C4-2B (cell line): ENCODE measurements around the gene FOLR3.

ENCODE experiments used
- ZFX ChIP-seq: fragments of 450-650 bp; IDR thresholded peaks from 2 replicates; pipeline ENCODE4 v1.6.1; 2017
- TF ChIP-seq, protein P1 (sequence below): fragments of 450-650 bp; conservative IDR thresholded peaks from 2 replicates; pipeline ENCODE4 v1.5.1; 2017; ENCODE audit warnings: mild to moderate bottlenecking

DNA sequence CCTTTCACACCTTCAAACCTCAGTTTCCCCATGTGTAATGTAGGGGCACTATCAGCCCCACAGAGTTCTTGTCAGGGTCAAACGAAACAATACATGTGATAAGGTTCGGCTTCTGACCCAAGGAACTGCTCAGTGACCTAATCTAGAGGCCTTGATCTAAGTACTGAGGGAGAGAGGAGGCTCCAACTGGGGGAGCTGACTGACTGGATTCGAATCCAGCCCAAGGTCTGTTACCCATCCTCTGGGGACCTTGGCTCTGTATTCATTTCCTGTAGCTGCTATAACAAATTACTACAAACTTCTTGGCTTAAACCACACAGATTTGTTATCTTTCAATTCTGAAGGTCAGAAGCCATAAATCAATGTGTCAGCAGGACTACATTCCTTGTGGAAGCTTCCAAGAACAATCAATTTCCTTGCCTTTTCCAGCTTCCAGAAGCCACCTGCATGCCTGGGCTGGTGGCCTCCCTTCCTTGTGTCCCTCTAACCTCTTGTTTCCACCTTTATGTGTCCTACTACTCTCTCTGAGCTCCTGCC, 12.3 kb upstream of the FOLR3 start:
- TF ChIP-seq, protein P1, sequence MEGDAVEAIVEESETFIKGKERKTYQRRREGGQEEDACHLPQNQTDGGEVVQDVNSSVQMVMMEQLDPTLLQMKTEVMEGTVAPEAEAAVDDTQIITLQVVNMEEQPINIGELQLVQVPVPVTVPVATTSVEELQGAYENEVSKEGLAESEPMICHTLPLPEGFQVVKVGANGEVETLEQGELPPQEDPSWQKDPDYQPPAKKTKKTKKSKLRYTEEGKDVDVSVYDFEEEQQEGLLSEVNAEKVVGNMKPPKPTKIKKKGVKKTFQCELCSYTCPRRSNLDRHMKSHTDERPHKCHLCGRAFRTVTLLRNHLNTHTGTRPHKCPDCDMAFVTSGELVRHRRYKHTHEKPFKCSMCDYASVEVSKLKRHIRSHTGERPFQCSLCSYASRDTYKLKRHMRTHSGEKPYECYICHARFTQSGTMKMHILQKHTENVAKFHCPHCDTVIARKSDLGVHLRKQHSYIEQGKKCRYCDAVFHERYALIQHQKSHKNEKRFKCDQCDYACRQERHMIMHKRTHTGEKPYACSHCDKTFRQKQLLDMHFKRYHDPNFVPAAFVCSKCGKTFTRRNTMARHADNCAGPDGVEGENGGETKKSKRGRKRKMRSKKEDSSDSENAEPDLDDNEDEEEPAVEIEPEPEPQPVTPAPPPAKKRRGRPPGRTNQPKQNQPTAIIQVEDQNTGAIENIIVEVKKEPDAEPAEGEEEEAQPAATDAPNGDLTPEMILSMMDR: no peak
- TF ChIP-seq ZFX: no peak
